DND-41 (cell line): Measurements from ENCODE around the gene JAK1.

Experiments
- ATAC-seq: fragments of 200-7000 bp; cut with Tn5 transposase; 3 replicates; pipeline ENCODE4 v1.9.1; 2021; ENCODE audit warnings: low read depth; ENCODE audit not compliant: insufficient read depth
- DNase-seq: peaks from one replicate; pipeline ENCODE4 v3.0.0-alpha.2; 2020
- H2AFZ ChIP-seq: 2 replicates; pipeline ENCODE4 v1.6.0; 2012; ENCODE audit warnings: low read depth, low read length
- H3K27ac ChIP-seq: 2 replicates; pipeline ENCODE4 v1.5.1; 2012; ENCODE audit warnings: low read length, inconsistent platforms
- H3K27me3 ChIP-seq: fragments of 200-600 bp; sonication (generic); 2 replicates; pipeline ENCODE4 v1.6.0; 2012; ENCODE audit warnings: low read length, mild to moderate bottlenecking, inconsistent platforms; ENCODE audit not compliant: insufficient read depth, poor library complexity
- H3K36me3 ChIP-seq: 2 replicates; pipeline ENCODE4 v1.5.1; 2012; ENCODE audit warnings: low read length, inconsistent platforms; ENCODE audit not compliant: insufficient read depth
- H3K4me1 ChIP-seq: 2 replicates; pipeline ENCODE4 v1.5.1; 2012; ENCODE audit warnings: mild to moderate bottlenecking, low read length; ENCODE audit not compliant: insufficient read depth
- H3K4me2 ChIP-seq: 2 replicates; pipeline ENCODE4 v1.6.0; 2012; ENCODE audit warnings: mild to moderate bottlenecking, moderate library complexity, low read length, inconsistent platforms; ENCODE audit not compliant: insufficient read depth
- H3K4me3 ChIP-seq, 2 experiments: fragments of 200-600 bp in 1 of 2; shearing (Covaris generic) in 1 of 2; 2 replicates each; pipeline ENCODE4 v1.5.1; 2012 to 2016; ENCODE audit warnings: inconsistent platforms in 2 of 2, low read length in 2 of 2, mild to moderate bottlenecking in 2 of 2, low read depth in 1 of 2, moderate library complexity in 1 of 2
- H3K79me2 ChIP-seq: 2 replicates; pipeline ENCODE4 v1.6.0; 2012; ENCODE audit warnings: low read length, inconsistent platforms; ENCODE audit not compliant: insufficient read depth
- H3K9ac ChIP-seq: 2 replicates; pipeline ENCODE4 v1.6.0; 2012; ENCODE audit warnings: low read depth, mild to moderate bottlenecking, inconsistent platforms, low read length, moderate library complexity
- H3K9me3 ChIP-seq: 2 replicates; pipeline ENCODE4 v1.5.1; 2012; ENCODE audit warnings: low read length, moderate library complexity, mild to moderate bottlenecking, inconsistent platforms; ENCODE audit not compliant: insufficient read depth, severe bottlenecking
- H4K20me1 ChIP-seq: 2 replicates; pipeline ENCODE4 v1.6.0; 2012; ENCODE audit warnings: low read length; ENCODE audit not compliant: insufficient read depth
- CTCF ChIP-seq: IDR thresholded peaks from 2 replicates; pipeline ENCODE4 v1.5.1; 2012; ENCODE audit warnings: borderline replicate concordance, low read length, moderate library complexity, mild to moderate bottlenecking; ENCODE audit not compliant: poor library complexity, severe bottlenecking; ENCODE audit errors: extremely low read depth
- EZH2 ChIP-seq: IDR thresholded peaks from 3 replicates; pipeline ENCODE4 v1.6.1; 2012; ENCODE audit warnings: borderline replicate concordance, low read depth, mild to moderate bottlenecking, moderate library complexity, low read length, inconsistent platforms; ENCODE audit not compliant: severe bottlenecking

The JAK1 gene

DNA sequence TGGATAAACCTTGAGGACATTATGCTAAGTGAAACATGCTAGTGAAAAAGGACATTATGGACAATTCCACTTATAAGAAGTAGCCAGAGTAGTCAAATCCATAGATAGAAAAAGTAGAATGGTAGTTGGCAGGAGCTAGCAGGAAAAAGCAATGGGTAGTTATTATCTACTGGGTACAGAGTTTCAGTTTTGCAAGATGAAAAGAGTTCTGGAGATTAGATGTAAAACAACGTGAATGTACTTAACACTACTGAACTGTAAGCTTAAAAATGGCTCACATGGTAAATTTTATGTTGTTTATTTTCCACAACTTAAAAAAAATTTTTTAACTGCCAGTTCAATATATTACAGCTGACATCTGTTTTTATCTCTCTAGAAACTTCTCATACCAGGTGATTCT is 19.4 kb downstream of the JAK1 start:
- H3K4me1 ChIP-seq = peaks cover 8% of the 10 kb centered on the region

GRCh38 chr1:64944913-64945312 is 21.4 kb downstream of the JAK1 start:
- Histone ChIP-seq H3K27ac (no peak overlapping the region), H2AFZ (no peak overlapping the region), H3K9me3 (no peaks in the 10 kb centered on the region), H3K9ac (no peak overlapping the region), H3K27me3 (no peaks in the 10 kb centered on the region), H3K4me1 (peaks cover 5% of the 10 kb centered on the region), H3K79me2 (peaks cover 94% of the 10 kb centered on the region), H3K36me3 (no peaks in the 10 kb centered on the region), H3K4me2 (no peak overlapping the region), H4K20me1 (peaks cover 57% of the 10 kb centered on the region), H3K4me3 (no peak overlapping the region)
- DNase-seq (no peak), ATAC-seq (no peak)
- TF ChIP-seq EZH2 (no peak), CTCF (no peak)

More for the DNA sequence above, 19.4 kb downstream of the JAK1 start:
- Histone ChIP-seq H3K27ac (no peak overlapping the region), H3K9me3 (no peaks in the 10 kb centered on the region), H3K4me2 (no peak overlapping the region), H3K4me3 (no peak overlapping the region), H2AFZ (no peak overlapping the region), H4K20me1 (peaks cover 60% of the 10 kb centered on the region), H3K79me2 (peaks cover 91% of the 10 kb centered on the region), H3K27me3 (no peaks in the 10 kb centered on the region), H3K36me3 (no peaks in the 10 kb centered on the region), H3K9ac (no peak overlapping the region)
- DNase-seq = no peak
- no peak for ATAC-seq
- TF ChIP-seq CTCF (no peak), EZH2 (no peak)

DNA sequence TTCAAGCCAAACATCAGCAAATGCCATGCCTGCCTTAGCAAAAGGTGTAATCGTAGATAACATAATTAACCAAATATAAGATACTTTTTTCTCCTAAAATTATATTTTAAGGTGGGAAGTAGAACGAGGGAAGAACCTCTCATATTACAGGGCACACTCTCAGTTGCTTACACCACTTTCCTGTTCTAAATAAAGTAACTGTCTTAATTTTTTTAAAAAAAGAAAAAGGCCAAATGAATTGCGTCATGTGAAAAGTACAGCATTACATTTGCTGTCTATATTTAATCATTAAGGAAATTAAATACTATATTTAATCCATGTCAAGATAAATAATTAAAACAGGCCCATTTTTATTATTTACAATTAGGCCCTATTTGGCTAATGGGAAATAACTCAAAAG is 23.7 kb downstream of the JAK1 start:
- TF ChIP-seq EZH2 (no peak), CTCF (no peak)
- DNase-seq (no peak), ATAC-seq (no peak)
- Histone ChIP-seq H3K9me3 (no peaks in the 10 kb centered on the region), H2AFZ (no peak overlapping the region), H3K4me3 (no peak overlapping the region), H4K20me1 (peaks cover 51% of the 10 kb centered on the region), H3K27ac (no peak overlapping the region), H3K36me3 (no peaks in the 10 kb centered on the region), H3K79me2 (peaks cover 95% of the 10 kb centered on the region), H3K27me3 (no peaks in the 10 kb centered on the region), H3K9ac (no peak overlapping the region), H3K4me2 (no peak overlapping the region), H3K4me1 (no peaks in the 10 kb centered on the region)

DNA sequence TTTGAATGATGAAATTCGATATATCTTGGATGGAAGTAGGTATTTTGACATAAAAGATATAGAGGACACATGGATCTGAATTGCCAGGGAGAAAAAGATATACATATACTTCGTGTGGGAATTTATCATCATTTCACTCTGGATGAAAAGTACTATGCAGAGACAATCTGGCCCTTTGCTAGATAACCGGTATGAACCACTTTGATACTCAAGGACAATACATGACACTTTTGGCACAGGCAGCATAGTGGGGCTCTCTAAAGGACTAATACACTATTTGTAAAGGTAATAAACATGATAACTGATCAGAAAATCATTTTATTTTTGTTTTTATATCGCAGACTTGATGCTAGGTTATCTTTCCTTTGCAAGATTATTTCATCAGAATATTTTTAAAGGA is 24.2 kb downstream of the JAK1 start:
- Histone ChIP-seq H3K9me3 (no peaks in the 10 kb centered on the region), H3K4me2 (no peak overlapping the region), H3K36me3 (no peaks in the 10 kb centered on the region), H3K27me3 (no peaks in the 10 kb centered on the region), H3K9ac (no peak overlapping the region), H2AFZ (no peak overlapping the region), H3K79me2 (peaks cover 95% of the 10 kb centered on the region), H3K4me3 (no peak overlapping the region), H3K4me1 (no peaks in the 10 kb centered on the region), H3K27ac (no peak overlapping the region), H4K20me1 (peaks cover 47% of the 10 kb centered on the region)
- no peak for ATAC-seq
- TF ChIP-seq CTCF (no peak), EZH2 (no peak)
- no peak for DNase-seq
